ENCODE data around the gene NOD2.

GRCh38 chr16:50724306-50724705, 30.9 kb downstream of the NOD2 start:
- TF ChIP-seq CTCF (conservative IDR thresholded peaks at IDR 0.05) (no peak), EZH2 (IDR thresholded peaks at IDR 0.05; ENCODE audit: low read depth) (no peak)
